ENCODE measurements around the gene TNFRSF12A.
"Not testable (repeated sequence)": the region's sequence is repeated elsewhere in the genome, so short reads cannot be mapped to it uniquely, and the experiment has no call there.

The TNFRSF12A gene

GRCh38 chr16:3065742-3066439 is 45.7 kb downstream of the TNFRSF12A start:
- no peak for DNase-seq (ENCODE audit: low spot score)

- no peak for DNase-seq (ENCODE audit: low spot score)
Observed at GRCh38 chr16:3066440-3066748, 46.2 kb downstream of the TNFRSF12A start.

DNA sequence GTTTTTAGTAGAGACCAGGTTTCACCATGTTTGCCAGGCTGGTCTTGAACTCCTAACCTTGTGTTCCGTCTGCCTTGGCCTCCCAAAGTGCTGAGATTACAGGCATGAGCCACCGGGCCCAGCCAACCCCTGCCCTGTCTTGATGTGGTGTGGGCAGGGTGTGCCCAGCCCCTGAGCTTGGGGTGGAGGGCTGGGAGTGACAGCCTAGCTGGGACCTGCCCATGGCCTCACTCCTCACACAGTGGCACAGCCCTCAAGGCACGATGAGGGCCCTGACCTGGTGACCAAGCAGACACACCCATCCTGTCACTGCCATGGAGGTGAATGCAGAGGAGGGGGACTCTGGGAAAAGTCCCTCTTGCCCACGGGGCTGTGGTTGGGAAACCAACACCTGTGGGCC is 48.3 kb downstream of the TNFRSF12A start:
- DNase-seq (ENCODE audit: low spot score), result no peak

DNA sequence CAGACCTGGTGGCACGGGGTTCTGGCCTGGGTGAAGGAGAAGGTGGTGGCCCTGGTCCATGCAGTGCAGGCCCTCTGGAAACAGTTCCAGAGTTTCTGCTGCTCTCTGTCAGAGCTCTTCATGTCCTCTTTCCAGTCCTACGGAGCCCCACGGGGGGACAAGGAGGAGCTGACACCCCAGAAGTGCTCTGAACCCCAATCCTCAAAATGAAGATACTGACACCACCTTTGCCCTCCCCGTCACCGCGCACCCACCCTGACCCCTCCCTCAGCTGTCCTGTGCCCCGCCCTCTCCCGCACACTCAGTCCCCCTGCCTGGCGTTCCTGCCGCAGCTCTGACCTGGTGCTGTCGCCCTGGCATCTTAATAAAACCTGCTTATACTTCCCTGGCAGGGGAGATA is 49.0 kb downstream of the TNFRSF12A start:
- not testable (repeated sequence) for DNase-seq (ENCODE audit: low spot score)

GRCh38 chr16:3070608-3071111 is 50.5 kb downstream of the TNFRSF12A start:
- no peak for DNase-seq (ENCODE audit: low spot score)

DNA sequence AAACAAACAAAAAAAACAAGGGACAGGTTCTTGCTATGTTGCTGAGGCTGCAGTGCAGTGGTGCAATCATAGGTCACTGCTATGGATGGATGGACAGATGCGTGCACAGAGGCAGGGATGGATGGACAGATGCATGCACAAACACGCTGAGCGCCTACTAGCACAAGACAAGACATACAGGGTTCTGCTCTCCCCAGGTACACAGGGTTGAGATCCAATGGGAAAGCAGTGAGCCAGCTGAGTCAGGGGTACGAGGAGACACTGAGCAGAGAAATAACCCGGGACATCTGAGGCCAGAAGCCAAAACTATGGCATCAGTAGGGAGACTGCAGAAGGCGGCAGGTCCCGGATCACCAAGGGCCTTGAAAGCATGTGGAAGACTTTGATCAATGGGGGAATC is 51.5 kb downstream of the TNFRSF12A start:
- no peak for DNase-seq (ENCODE audit: low spot score)

Data from AG08396 (cell line).